Measurements from ENCODE around the gene LPP. TPM values are rescaled to one million over a fixed set of nuclear protein-coding genes. Genes with fewer than 3 reads are reported as not detected.

The LPP gene
- total and polyA plus RNA-seq, 9 donors: 15.9 to 280 (median 134) TPM

DNA sequence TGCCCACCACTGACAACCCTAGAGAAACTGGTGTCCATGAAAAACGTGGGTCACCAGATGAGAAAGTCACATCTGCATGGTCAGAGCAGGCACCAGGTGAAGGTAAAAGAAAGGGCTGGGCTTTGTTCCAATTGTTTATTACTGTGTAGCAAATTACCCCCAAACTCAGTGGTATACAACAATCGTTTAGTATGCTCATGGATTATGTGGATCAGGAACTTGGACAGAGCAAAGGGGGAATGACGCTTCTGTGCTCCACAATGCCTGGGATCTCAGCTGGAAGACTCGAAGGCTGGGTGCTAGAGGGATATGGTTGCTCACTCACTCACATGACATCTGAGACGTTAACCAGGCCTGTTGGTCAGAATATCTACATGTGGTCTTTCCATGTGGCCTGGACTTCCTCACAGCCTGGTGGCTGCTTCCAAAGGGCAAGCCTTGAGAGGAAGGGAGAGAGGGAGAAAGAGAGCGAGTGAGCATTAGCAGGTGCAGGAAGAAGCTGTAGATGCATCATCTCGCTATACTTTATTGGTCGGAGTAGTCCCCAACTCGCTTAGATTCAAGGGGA lies 44.9 kb downstream of the LPP start:
- Histone ChIP-seq H3K4me1 (ENCODE audit: insufficient read depth) (peaks cover 2% of the 10 kb centered on the region), H3K36me3 (no peaks in the 10 kb centered on the region), H3K27ac (no peak overlapping the region), H3K9me3 (no peaks in the 10 kb centered on the region), H3K27me3 (no peaks in the 10 kb centered on the region), H3K4me3 (no peak overlapping the region)
- 87 to 92% (median 91%) methylated on average over 9 of the region's 9 CpGs for WGBS, 3 donors
- intact Hi-C loops (cut with DNase I): no loop called here
- TF ChIP-seq, protein P1, sequence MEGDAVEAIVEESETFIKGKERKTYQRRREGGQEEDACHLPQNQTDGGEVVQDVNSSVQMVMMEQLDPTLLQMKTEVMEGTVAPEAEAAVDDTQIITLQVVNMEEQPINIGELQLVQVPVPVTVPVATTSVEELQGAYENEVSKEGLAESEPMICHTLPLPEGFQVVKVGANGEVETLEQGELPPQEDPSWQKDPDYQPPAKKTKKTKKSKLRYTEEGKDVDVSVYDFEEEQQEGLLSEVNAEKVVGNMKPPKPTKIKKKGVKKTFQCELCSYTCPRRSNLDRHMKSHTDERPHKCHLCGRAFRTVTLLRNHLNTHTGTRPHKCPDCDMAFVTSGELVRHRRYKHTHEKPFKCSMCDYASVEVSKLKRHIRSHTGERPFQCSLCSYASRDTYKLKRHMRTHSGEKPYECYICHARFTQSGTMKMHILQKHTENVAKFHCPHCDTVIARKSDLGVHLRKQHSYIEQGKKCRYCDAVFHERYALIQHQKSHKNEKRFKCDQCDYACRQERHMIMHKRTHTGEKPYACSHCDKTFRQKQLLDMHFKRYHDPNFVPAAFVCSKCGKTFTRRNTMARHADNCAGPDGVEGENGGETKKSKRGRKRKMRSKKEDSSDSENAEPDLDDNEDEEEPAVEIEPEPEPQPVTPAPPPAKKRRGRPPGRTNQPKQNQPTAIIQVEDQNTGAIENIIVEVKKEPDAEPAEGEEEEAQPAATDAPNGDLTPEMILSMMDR (IDR thresholded peaks at IDR 0.05): no peak
- TF ChIP-seq POLR2A (IDR thresholded peaks at IDR 0.05): no peak
- no peak for TF ChIP-seq EP300 (IDR thresholded peaks at IDR 0.05)
- DNase-seq: no peak

DNA sequence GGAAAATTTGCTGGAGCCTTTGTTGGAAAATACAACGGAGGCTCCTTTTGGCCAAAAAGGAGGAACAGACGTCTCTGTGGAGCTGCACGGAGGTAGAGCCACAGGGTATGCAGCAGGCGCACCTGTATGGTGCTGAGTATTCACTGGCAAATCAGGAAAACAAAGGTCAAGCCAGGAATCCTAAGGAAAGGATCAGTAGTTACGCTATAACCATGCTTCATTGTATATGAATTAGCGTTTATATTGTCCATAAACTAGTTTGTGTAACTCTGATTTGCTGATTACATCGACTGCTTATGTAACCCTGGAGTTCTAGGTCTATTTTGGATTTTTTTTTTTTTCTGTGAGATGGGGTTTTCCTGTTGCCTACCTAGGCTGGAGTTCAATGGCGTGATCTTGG lies 45.4 kb downstream of the LPP start:
- 92 to 95% (median 94%) methylated on average over 8 of the region's 8 CpGs for WGBS, 3 donors
- no peaks in the 10 kb centered on the region for H3K27me3 ChIP-seq
- TF ChIP-seq EP300 (IDR thresholded peaks at IDR 0.05) (no peak), POLR2A (IDR thresholded peaks at IDR 0.05) (no peak)
- TF ChIP-seq, protein P1 (IDR thresholded peaks at IDR 0.05): no peak
- no peaks in the 10 kb centered on the region for H3K36me3 ChIP-seq
- H3K4me3 ChIP-seq: no peak overlapping the region
- DNase-seq: no peak
- intact Hi-C loops (cut with DNase I): no loop called here
- H3K9me3 ChIP-seq: no peaks in the 10 kb centered on the region
- H3K4me1 ChIP-seq (ENCODE audit: insufficient read depth): peaks cover 5% of the 10 kb centered on the region
- H3K27ac ChIP-seq: no peak overlapping the region

DNA sequence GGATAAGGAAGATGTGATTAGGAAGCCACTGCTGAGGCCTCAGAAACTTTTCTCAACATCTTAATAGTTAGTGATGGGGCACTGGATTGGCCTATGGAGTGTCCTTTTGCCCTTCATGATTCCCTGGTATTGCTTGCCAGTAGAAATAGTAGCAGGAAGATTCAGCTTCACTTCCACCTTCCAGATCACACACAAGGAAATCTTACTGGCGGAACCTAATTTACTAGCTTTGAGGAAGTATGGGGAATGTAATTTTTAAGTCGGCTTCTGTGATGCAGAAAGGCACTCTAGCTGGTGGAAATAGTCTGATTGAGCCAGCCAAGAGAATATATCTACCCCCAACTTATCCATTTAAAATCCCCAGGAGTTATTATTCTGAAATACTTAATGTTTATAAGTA lies 46.5 kb downstream of the LPP start:
- intact Hi-C loops (cut with DNase I): no loop called here
- H3K27me3 ChIP-seq: no peaks in the 10 kb centered on the region
- 82 to 90% (median 84%) methylated on average over 2 of the region's 2 CpGs for WGBS, 3 donors
- H3K4me3 ChIP-seq: no peak overlapping the region
- H3K36me3 ChIP-seq: no peaks in the 10 kb centered on the region
- H3K27ac ChIP-seq: no peak overlapping the region
- H3K9me3 ChIP-seq: no peaks in the 10 kb centered on the region
- DNase-seq: no peak
- peaks cover 7% of the 10 kb centered on the region for H3K4me1 ChIP-seq (ENCODE audit: insufficient read depth)
- TF ChIP-seq EP300 (IDR thresholded peaks at IDR 0.05): no peak
- TF ChIP-seq, protein P1 (IDR thresholded peaks at IDR 0.05): no peak
- TF ChIP-seq POLR2A (IDR thresholded peaks at IDR 0.05): no peak

DNA sequence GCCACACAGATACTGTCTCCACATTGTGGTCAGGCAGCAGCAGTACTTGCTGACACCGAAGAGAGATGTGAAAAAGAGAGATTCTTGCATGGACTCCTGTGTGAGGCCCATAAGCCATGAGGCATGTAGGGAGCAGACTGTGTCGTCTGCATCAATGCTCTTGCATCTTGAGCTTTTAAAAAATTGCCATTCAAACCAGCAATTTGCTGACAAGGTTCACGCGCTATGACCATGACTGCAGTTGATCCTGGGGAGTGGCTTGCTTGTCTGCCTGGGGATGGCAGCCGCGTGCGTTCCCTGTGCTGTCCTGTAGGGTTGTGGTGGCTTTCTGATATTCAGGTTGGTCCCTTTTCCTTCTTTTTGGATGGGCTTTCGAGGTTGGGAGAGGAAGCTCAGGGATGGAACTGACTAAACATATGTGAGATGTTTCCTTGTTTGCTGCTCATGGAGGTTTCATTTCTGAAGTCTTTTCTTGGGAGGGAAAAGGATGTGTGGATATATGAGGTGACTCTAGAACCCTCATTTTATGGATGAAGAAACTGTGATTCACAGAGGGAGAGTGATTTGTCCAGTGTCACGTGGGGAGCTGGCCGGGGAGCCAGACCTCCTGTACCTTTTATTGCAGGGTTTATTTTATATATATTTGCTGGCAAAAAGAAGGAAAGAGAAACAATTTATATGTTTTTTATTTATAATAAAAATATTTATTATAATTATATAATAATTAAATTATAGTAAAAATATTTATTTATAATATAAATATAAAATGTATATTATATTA lies 48.6 kb downstream of the LPP start:
- WGBS, 3 donors: 89 to 95% (median 94%) methylated on average over 10 of the region's 10 CpGs
- Histone ChIP-seq H3K27me3 (no peaks in the 10 kb centered on the region), H3K4me3 (no peak overlapping the region), H3K36me3 (no peaks in the 10 kb centered on the region), H3K27ac (no peak overlapping the region), H3K9me3 (no peaks in the 10 kb centered on the region), H3K4me1 (ENCODE audit: insufficient read depth) (peaks cover 5% of the 10 kb centered on the region)
- DNase-seq: no peak
- TF ChIP-seq, protein P1 (IDR thresholded peaks at IDR 0.05): no peak
- no peak for TF ChIP-seq EP300 (IDR thresholded peaks at IDR 0.05)
- TF ChIP-seq POLR2A (IDR thresholded peaks at IDR 0.05): no peak
- intact Hi-C loops (cut with DNase I): no loop called here

Measured in ovary (tissue), 9 donors.